Mesenteric fat pad (tissue), 1 donor: ENCODE results near the gene SELENOH. TPM values are rescaled to one million over a fixed set of nuclear protein-coding genes. Genes with fewer than 3 reads are reported as not detected.

Experiments used
- DNase-seq: peaks from one replicate; pipeline ENCODE4 v3.0.0-alpha.2; 2020; ENCODE audit warnings: low spot score
- total RNA-seq: library from RNA; stranded (reverse); fragmentation: NEBNext Ultra II Directional; extraction: Animal tissue kit (Norgen Biotek cat#: 25700); gene quantifications from one replicate; pipeline ENCODE4 v1.2.1, GENCODE V29; 2021
- donor health status: DM: yes; HTN: yes; CAD: no.

Gene SELENOH
- total RNA-seq, 1 donor from 2014 or later: 101 TPM

DNA sequence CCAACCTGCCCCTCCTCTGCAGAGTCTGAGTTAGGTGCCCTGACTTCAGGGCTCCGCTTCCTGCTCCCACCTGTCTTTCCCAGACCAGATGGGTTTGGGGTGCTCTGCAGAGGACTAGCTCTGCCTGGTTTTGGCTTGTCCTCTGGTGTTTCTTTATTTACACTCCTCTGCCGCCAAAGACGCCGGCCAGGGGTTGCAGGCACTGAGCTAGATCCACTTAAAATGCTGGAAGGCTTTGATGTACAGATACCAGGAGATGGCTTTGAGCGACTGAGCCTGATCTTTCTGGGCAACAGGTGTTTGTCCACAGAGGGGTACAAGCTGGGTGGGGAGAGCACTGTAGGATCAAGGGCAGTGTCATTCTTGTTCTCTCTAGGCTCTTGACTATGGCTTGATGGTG lies 3.9 kb downstream of the SELENOH start:
- DNase-seq: no peak

DNA sequence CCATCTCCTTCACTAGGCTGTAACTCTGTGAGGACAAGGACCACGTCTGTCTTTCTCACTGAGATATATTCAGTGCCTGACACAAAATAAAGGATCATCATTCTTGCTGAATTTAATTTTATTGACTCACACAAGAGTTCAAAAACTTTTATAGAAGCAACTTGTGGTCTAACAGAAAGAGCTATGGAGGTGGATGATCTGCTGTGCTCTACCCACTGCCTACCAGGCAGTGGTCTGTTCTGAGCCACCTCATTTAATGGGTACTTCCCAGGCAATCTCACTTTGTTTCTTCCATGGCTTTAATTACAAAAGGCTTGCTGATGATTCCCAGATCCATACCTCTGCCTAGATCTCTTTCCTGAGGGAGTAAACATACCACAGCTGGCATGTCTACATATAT lies 5.6 kb downstream of the SELENOH start:
- DNase-seq: no peak

DNA sequence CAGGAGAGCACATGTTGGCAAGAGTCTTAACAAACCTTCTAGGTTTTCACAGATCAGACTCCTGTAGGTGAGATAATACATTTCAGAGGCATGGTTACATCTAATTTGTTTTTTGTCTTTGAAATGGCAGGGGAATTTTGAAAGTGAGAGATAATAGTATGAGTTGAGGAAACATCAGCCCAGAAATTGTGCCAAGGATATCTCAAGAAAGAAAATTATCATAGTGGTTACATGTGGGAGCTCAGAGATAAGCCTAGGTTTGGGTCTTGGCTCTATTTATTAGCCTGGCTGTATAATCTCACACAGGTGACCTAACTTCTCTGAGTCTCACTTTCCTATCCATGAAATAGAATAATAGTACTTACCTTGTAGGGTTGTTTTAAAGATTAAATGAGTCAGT lies 9.9 kb downstream of the SELENOH start:
- no peak for DNase-seq

DNA sequence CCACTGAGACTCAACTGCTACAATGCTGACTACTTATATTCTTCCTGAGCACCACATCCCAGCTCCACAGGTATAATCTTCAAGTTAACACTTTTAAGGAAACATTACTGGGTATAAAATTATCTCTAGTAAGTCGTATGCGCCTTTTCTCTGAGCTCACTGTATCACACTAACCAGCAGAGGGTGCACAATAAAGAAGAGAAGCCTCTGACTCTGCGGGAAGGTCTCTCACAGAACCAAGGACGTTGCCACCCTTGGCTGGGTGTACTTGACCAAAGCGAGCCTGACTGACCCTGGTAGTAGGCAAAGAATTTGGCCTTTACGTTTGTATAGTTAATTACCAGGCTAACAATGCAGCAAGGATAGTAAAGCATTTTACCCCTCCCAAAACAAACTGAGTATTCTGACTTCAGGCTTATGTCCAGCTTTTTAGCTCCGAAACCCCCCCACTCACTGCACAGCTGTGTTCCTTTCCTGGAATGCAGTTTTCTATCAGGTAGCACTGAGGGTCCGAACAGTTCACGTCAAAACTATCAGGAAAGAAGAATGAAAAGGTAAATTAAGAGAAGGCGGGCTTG lies 10.5 kb downstream of the SELENOH start, which contains the start of gene BTBD18:
TSS of gene BTBD18 (minus strand) at position 144 of the 578 bp plus-strand sequence. CDS start 631 bp downstream, outside the sequence.
- no peak for DNase-seq

DNA sequence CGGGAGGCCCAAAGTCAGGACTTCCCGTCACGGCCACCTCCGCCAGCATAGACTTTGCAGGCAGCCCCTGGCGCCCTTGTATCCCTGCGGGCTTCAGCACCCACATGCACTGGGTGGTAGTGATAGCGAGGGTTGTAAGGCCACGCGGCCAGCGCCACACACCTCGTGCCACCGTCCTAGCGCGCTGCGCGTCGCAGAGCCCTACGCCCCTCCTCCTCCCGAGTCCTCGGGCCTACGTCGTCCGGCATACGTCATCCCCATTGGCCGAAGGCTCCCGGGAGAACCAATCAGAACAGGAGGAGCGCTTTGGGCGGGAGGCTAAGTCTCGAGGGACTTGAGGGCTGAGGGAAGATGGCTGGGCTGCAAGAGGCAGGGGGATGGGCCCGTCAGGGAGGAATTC lies 11.7 kb downstream of the SELENOH start:
- no peak for DNase-seq

DNA sequence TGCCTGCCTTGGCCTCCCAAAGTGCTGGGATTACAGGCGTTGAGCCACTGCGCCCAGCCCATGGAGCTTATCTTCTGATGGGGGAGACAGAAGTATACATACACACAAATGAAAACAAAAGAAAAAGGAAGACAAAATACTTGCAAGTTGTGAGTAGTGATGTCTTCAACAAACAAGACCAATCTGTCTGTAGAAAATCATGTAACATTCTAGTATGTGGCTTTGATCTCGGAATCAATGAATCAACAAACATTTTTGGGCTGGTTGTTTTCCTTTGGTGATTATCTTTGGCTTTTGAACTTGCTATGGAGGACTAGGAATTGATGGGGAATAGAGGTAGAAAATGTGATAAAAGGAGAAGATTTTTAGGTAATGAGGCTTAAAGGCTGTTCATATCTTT lies 16.9 kb downstream of the SELENOH start:
- no peak for DNase-seq

DNA sequence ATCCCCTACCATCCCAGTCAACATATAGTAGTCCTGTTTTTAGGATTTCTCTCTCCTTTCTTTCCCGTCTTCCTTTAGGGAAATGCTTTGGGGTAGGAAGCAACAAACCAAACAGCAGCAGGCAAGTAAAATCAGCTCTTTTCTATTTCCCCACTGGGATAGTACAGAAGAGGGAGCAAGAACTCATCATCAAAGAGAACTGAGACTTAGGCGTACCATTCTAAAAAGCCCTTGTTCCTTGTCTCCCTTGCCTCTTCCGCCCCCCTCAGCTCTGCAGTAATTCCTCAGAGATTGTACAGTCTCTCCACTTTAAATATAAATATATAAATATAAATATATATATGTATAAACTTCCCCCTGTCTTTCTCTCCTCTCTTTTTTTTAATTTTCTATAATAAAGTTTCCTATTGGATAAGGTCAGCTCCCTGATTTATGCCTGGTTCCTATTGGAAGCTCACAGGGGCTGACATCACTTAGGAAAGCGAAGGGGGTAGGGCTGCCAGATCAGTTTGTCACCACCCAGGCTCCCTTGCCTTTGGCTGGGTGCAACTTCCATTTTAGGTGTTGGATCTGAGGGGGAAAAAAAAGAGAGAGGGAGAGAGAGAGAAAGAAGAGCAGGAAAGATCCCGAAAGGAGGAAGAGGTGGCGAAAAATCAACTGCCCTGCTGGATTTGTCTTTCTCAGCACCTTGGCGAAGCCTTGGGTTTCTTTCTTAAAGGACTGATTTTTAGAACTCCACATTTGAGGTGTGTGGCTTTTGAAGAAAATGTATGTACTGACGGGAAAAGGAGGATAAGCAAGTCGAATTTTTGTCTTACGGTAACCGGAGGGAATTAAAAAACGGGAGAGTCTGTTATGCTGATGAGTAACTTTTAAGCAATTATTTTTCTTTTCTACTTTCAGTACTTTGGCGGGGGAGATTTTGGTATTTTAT lies 20.3 kb downstream of the SELENOH start, which contains the start of gene CTNND1:
TSS of gene CTNND1 (plus strand) at position 502 of the 934 bp plus-strand sequence. CDS start 29,677 bp downstream, outside the sequence.
- DNase-seq: no peak

DNA sequence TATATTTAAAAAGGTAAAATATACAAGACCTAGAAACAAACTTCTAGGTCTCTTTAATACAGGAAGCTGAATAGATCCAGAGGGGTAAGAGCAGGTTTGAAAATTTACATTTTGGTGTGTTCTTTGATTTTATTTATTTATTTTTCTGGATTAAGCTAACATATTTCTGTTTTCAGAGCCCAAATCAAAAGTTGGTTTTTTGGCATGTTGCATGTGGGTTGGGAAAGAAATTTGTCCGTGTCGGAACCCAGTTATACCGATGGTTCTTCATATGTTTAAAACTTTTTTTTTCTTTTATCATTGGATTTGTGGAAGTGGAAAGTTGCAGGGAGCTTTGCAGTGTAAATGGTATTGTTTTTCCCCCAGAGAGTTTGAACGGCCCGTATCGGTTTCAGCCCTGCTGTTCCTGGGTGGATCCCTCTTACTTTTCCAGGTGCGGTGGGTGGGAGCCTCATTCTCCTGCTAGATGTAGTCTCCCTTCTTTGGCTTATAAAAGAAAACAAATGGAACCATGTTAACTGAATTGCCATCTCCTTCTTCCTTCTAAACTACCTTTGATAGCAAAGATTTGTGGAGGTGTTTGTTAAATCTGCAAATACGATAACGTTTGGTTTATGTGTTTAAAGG lies 21.1 kb downstream of the SELENOH start:
- no peak for DNase-seq

DNA sequence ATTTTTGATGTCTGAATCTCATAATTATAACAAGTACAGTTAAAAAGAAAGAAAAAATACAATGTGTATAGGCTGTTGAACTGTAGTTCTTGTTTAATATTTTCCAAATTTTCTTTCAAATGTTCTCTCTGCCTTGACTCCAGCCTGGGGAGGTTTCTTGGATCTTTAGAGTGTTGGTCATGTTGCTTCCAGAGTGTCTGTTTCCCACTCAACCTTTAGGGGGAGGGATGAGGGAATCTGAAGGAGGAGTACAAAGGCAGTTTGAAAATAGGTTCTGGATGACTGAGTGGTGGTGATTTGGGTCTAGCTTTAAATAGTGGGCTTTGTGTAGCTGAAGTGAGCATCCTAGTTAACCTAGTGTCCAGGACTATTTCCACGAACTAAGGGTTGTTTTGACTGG lies 22.3 kb downstream of the SELENOH start:
- DNase-seq: no peak

DNA sequence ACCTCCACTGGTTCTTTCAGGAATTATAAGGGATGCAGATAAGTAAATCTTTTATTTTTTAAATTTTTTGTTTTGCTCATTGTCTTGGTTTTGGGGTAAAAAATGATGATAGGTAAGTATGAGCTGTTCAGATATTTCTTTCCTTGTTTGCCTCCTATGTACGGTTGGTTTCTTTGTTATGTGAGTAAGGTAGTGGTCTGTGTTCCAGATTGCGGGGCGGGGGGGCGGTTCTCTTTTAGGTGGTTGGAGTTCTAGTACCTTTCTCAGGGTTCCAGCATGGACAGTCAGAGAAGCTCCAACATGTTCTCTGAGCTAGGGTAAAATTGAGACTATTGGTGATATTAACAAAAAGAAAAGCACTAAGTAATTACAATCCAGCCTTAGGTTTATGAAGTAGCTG lies 22.7 kb downstream of the SELENOH start:
- no peak for DNase-seq

DNA sequence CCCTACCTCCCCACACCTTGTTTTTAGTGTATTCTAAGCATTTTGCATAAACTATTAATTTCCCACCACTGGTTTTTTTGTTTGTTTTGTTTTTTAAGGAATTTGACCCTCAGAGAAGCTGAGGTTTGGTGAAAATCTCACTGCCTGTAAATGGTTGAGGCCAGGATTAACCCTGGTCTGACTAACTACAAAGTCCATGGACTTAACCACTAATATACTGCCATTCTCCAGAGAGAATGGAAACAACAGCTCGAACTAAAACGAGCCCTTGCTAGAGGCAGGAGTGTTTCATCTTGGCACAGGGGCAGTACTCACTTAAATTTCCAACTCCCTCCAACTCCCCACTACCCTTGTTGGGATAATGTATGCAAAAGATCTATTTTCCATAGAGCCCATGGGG lies 23.3 kb downstream of the SELENOH start:
- DNase-seq: no peak

DNA sequence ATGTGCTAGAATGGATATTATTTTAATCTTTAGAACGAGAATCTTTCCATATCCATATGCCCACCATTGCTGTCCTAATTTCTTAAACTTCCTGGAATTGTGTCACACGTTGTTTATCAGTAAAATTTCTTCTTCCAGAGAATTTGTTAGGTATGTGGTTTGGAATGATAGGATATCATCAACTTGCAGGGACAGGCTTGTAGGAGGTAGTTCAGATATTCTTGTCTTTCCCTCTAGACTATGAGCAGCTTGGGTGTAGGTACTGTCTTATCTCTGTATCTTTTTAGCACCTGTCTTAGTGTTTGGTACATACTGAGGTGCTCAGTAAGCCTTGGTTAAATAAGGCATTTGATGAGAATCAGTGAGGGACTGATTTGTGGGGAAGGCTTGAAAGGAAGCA lies 23.7 kb downstream of the SELENOH start:
- no peak for DNase-seq

DNA sequence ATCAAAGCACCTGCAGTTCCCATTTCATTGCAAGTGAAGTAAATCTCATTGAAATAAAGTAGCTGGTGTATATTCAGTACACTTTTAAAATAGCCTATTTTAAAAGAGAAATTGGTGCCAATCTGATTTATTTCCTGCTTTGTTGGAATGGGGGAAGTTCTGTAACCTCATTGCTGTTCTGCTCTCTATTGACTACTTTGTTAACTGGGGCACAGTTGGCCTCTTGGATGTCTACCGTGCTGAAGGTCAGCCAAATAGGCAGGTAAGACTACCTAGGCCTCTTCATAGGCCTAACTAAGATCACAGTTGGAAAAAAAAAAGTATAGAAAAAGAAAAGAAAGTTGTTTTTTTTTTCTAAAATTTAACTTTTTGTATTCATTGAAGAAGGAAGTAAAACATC lies 29.5 kb downstream of the SELENOH start:
- no peak for DNase-seq

DNA sequence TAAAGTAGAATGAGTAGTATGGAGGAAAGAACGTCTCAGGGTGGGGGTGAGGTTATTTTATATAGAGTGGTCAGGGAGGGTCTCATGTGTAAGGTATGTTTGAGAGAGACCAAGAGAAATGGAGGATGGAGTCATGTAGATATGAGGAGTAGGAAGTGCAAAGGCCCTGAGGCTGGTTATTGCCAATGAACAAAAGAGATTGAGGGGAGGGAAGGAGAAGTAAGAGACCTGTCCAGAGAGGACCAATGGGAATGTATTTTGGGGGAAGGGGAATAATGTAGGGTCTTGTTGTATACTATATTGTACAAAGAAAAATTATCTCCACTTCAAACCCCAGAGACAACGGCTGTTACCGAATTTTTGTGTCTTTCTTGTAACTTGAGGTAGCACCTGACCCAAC lies 30.1 kb downstream of the SELENOH start:
- no peak for DNase-seq

DNA sequence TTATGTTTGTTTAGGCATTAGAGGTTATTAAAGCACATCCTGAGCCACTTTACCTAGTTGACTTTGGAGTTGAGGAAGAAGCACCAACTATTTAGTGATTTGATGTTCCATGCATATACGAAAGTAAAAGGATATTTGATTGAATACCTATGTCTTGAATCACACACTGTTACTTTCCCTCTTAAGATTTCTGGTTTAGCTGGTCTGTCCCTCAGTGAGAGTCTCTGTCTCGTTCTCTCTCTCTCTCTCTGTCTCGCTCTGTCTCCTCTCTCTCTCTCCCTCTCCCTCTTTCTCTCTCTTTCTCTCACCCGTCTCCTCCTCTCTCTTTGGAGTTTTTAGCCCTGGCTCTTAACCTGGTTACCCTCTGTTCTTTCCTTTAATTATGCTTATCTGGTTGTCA lies 31.3 kb downstream of the SELENOH start:
- no peak for DNase-seq

DNA sequence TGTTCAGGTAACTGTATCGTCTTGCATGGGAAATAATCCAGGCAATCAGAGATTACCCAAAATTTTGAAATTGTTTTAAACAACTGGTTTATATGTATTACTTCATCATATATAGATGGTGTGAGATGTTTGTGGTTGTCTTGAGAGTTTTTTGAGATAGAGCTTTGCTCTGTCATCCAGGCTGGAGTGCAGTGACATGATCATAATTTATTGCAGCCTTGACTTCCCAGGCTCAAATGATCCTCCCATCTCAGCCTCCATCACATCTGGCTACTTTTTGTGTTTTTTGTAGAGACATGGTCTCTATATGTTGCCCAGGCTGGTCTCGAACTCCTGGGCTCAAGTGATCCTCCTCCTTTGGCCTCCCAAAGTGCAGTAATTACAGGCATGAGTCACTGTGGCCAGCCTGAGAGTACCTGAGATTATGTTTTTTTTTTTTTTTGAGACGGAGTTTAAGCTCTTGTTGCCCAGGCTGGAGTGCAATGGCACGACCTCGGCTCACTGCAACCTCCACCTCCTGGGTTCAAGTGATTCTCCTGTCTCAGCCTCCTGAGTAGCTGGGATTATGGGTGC lies 31.8 kb downstream of the SELENOH start:
- DNase-seq: no peak

DNA sequence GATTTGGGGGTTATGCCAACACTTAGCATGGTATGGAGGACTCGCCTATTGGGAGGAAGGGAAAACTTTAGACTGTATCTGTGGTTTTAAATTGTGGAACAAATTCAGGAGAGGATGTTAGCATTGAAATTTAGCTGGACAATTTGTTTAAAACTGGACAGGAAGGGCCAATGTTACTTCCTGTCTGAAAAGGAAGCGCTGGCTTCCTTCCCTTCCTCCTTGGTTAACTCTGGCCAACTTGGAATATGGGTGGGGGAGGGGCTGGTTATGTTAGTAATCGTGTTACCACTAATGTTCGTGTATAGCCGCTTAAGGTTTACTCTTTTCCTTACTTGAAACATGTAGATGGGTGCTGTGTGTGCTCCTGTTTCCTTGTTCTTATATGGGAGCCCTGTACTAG lies 34.2 kb downstream of the SELENOH start:
- no peak for DNase-seq

DNA sequence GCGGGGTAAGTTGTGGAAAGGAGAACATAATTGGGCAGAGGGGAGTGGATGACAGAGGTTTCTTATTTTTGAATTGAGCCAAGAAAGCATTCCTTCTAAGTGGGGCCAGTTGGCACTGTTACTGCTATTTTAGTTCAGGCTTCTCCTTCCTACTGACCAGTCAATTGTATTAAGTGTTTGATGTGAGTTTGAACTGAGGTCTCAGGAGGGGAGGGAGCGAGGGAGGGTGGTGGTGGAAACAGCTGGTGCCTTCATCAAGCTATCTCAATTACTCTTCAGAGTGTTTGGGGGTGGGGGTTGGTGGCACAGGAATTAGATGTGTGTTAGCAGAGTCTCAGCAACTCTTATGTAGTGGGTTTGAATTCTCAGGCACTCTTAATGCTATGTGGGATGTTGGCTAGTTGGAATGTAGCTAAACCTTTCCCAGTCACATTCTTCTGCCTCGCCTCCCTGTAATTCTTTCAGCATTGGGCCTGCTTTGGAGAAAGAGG lies 34.8 kb downstream of the SELENOH start:
- DNase-seq: no peak

DNA sequence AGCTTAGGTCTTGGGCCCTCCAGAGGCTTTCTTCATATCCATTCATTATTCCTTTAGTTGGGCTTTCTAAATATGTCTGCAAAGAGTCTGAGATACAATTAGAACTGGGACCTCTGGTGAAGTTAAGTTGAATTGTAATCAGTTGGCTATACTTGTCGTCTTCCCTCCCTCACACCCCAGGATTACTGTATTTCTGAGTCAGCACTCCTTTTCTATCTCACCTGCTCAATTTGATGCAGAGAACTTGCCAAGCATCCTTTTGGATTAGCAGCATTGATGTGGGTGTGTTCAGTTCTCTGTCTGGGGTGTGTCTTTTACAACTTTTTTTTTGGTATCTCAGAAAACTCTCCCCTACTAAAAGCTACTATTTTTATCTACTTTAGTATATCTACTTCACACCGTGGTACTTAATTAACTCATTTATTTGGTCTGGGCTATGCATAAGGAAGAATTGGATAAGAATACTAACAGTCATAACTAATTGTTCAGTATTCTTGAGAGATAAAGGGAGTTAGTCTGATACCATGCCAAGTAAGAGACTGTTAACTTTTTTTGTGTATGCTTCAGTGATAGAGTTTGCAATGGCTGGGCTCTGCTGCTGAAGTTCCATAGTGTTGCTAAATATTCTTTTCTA lies 35.4 kb downstream of the SELENOH start:
- no peak for DNase-seq

DNA sequence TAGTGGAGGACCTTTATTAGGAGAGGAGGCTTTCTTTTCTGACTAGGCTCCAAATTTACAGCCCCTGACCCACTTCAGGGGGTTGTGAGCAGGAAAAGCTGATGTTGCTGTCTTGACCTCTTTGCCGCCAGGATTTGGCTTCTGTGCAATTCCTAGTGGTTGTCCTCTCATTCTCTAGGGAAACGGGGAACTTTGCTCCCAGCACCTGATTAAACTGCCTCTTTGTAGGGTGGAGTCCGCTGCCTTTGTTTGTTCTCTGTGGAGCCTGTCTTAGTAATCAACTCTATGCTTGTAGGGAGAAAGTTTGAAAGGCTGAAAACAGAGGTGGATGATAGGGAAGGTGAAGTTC lies 36.7 kb downstream of the SELENOH start:
- no peak for DNase-seq

DNA sequence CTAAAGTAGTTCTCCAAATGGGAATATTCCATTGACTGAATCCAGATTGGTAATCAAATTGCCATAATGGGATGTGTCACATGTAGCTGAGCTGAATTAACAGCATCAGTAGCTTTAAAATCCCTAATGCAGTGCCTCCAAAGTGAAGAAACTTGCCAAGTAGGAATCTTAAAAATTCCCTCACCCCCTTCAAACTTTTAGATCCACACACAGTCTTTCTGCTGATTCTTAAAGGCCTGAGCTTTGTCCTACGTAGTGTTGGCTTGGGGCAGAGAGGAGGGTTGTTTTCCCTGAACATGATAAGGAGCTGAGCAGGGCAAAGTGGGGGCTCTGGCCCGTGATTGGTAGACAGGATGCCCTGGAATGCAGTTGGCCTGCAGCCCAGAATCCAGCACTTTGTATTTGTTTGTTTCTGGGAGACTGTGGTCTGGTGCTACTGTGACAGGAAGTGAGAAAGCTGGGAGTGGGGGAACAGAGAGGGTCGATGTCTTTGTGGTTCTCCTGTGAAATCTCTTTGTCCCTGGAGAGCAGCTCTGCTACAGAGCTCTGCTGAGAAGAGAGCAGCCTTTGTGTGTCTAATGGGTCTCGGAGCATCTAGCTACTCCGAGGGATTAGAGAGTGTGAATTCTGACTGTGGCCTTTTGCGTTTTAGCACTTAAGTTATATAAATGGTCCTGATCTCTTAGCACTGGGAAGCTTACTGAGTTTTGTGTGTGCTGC lies 37.2 kb downstream of the SELENOH start:
- DNase-seq: no peak
